ENCODE measurements around the gene AP5M1.
"Not testable (repeated sequence)": the region's sequence is repeated elsewhere in the genome, so short reads cannot be mapped to it uniquely, and the experiment has no call there.

DNA sequence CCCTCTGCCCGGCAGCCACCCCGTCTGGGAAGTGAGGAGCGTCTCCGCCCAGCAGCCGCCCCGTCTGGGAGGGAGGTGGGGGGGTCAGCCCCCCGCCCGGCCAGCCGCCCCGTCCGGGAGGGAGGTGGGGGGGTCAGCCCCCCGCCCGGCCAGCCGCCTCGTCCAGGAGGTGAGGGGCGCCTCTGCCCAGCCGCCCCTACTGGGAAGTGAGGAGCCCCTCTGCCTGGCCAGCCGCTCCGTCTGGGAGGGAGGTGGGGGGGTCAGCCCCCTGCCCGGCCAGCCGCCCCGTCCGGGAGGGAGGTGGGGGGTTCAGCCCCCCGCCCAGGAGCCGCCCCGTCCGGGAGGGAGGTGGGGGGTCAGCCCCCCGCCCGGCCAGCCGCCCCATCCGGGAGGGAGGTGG, 65.0 kb downstream of the AP5M1 start:
- TF ChIP-seq ARNTL (CRISPR knock-in tag; IDR thresholded peaks at IDR 0.05; ENCODE audit: borderline replicate concordance, low read depth); OSR1 (CRISPR knock-in tag; IDR thresholded peaks at IDR 0.05): not testable (repeated sequence)

Data from SK-N-SH treated with all-trans-retinoic acid at 6 μM for 48 hours (cell line).